ENCODE results near the gene TBPL2. TPM values are rescaled to one million over a fixed set of nuclear protein-coding genes. Genes with fewer than 3 reads are reported as not detected.

The TBPL2 gene
- total RNA-seq, 1 experiment from 2014 or later: not detected

DNA sequence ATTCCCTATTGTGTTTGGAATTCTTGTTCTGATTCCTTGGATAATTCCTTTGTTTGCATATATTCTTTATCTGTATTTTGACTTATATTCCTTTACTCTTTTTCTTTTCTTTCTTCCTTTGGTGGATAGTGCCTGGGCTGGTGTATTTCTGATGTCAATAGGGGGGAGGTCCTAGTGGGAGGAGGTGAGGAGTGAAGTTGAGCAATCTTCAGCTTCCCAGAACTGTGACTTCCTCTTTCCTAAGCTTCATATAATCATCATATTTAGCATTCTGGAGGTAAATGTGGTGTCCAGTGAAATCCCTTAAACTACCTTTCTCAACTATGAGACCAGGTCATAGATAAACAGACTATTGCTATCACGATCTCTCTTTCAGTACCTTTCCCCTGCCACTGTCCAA is 29.6 kb upstream of the TBPL2 start (continued):
- TF ChIP-seq EGR1 (IDR thresholded peaks at IDR 0.05; ENCODE audit: low read depth) (no peak), POLR2A (IDR thresholded peaks at IDR 0.05; ENCODE audit: borderline replicate concordance, extremely low read depth, insufficient read depth, insufficient read length) (no peak), EZH2 (IDR thresholded peaks at IDR 0.05) (no peak), ELF1 (IDR thresholded peaks at IDR 0.05; ENCODE audit: borderline replicate concordance, low read depth) (no peak), SP1 (IDR thresholded peaks at IDR 0.05; ENCODE audit: low read depth) (no peak), JUND (IDR thresholded peaks at IDR 0.05) (no peak), EZH2phosphoT487 (IDR thresholded peaks at IDR 0.05; ENCODE audit: borderline replicate concordance) (no peak)
- TF ChIP-seq, protein P1, sequence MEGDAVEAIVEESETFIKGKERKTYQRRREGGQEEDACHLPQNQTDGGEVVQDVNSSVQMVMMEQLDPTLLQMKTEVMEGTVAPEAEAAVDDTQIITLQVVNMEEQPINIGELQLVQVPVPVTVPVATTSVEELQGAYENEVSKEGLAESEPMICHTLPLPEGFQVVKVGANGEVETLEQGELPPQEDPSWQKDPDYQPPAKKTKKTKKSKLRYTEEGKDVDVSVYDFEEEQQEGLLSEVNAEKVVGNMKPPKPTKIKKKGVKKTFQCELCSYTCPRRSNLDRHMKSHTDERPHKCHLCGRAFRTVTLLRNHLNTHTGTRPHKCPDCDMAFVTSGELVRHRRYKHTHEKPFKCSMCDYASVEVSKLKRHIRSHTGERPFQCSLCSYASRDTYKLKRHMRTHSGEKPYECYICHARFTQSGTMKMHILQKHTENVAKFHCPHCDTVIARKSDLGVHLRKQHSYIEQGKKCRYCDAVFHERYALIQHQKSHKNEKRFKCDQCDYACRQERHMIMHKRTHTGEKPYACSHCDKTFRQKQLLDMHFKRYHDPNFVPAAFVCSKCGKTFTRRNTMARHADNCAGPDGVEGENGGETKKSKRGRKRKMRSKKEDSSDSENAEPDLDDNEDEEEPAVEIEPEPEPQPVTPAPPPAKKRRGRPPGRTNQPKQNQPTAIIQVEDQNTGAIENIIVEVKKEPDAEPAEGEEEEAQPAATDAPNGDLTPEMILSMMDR (IDR thresholded peaks at IDR 0.05 in 2 of 3, conservative IDR thresholded peaks at IDR 0.05 in 1 of 3; ENCODE audit: borderline replicate concordance in 1 of 3, insufficient read depth in 1 of 3, low read depth in 2 of 3, low read length in 2 of 3): no peak

GRCh38 chr14:55467307-55467706 is 26.9 kb upstream of the TBPL2 start:
- RAD21 ChIA-PET (ENCODE audit: low non-redundant PET in 1 of 2, low total read pairs in 2 of 2, uncharacterized antibody in 2 of 2, unreplicated experiment in 2 of 2): no interaction called here
- intact Hi-C loops (cut with micrococcal nuclease): no loop called here
- TF ChIP-seq CEBPB (IDR thresholded peaks at IDR 0.05; ENCODE audit: low read depth) (no peak), ZBTB33 (IDR thresholded peaks at IDR 0.05; ENCODE audit: extremely low read depth, insufficient replicate concordance, low read length) (no peak), POLR2AphosphoS5 (IDR thresholded peaks at IDR 0.05; ENCODE audit: low read depth, low read length) (no peak), YY1 (IDR thresholded peaks at IDR 0.05; ENCODE audit: extremely low read depth, insufficient replicate concordance, low read depth, low read length) (no peak), SRF (IDR thresholded peaks at IDR 0.05; ENCODE audit: low read depth) (no peak)
- TF ChIP-seq, protein P1 (IDR thresholded peaks at IDR 0.05 in 2 of 3, conservative IDR thresholded peaks at IDR 0.05 in 1 of 3; ENCODE audit: borderline replicate concordance in 1 of 3, insufficient read depth in 1 of 3, low read depth in 2 of 3, low read length in 2 of 3): no peak
- no TSS peak for BruUV-seq (replicated peaks)
- Histone ChIP-seq H2AFZ (ENCODE audit: low read depth, low read length, poor library complexity, severe bottlenecking) (no peak overlapping the region), H3K9ac (ENCODE audit: low read length) (no peak overlapping the region), H3K9me3 (ENCODE audit: control insufficient read depth in 1 of 2, insufficient read depth in 1 of 2, low read depth in 1 of 2, low read length in 2 of 2) (no peaks in the 10 kb centered on the region; a peak in 1 of 4 replicates), H3K27me3 (ENCODE audit: insufficient read depth, low read length) (no peaks in the 10 kb centered on the region), H3K4me3 (replicated peaks in 1 of 2; ENCODE audit: low read depth in 1 of 2, low read length in 2 of 2) (no peak overlapping the region), H3K79me2 (ENCODE audit: insufficient read depth, low read length) (no peaks in the 10 kb centered on the region), H3K4me1 (ENCODE audit: control insufficient read depth in 1 of 2, insufficient read depth in 2 of 2, low read length in 2 of 2) (no peaks in the 10 kb centered on the region), H3K36me3 (ENCODE audit: control insufficient read depth in 1 of 2, insufficient read depth in 2 of 2, low read length in 2 of 2) (no peaks in the 10 kb centered on the region), H3K27ac (ENCODE audit: low read depth, low read length) (no peak overlapping the region), H3K9me2 (ENCODE audit: insufficient read depth) (no peaks in the 10 kb centered on the region), H4K20me1 (ENCODE audit: insufficient read depth) (no peaks in the 10 kb centered on the region), H3K4me2 (ENCODE audit: low read length) (no peak overlapping the region)
- ATAC-seq: no peak
- CTCF ChIA-PET: no interaction called here
- POLR2A ChIA-PET: interaction anchor here (0.7 kb wide), 1 partner anchor 39 kb away, joined by 3 read pairs; no protein-coding TSS in a partner anchor
- DNase-seq (ENCODE audit: low read depth, low spot score): no peak
